GM21515 (cell line): ENCODE results near the gene PANX2.

Experiments used
- ATAC-seq: cut with Tn5 transposase; IDR thresholded peaks from one replicate; pipeline ENCODE4 v1.9.1; 2021; ENCODE audit not compliant: unreplicated experiment

Gene PANX2

DNA sequence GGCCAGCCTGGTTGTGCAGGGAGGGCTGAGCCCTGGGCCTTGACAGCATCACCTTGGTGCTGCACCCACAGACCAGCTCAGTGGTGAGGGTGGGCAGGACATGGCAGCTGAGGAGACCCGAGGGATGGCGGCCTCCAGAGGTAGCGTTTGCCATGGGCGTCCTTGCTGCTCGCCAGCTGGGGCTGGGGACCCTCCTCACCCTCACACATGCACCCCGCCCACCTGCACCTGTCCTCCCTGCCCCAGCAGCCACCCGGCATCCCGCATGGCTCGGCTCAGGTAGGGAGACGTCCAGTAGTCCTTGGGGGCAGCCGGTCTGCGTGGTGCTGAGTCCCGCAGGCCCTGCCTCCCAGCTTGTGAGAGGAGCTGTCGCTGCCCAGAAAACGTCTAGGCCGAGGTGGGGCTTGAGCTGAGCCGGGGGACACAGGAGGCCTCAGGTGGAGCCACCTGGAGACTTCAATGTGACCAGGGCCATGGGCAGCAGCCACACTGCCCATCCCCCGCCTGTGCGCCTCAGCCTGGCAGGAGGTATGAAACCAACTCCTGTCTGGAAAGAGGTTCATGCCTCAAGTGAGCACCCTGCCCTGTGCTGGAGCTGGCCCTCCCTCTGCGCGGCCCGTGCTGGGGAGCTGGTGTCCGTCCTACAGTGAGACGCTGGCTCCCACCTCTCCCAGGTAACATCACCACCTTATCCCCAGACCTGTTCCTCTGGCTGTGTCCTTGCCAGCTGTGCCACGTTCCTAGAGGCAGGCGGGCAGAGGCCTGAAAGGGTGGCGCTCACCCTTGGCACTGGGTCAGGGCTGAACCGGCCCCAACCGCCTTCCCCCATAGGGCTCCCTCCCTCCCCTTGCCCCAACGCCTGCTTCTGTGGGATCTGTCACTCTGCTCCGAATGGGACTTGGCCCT lies 11.9 kb downstream of the PANX2 start:
- ATAC-seq = no peak

DNA sequence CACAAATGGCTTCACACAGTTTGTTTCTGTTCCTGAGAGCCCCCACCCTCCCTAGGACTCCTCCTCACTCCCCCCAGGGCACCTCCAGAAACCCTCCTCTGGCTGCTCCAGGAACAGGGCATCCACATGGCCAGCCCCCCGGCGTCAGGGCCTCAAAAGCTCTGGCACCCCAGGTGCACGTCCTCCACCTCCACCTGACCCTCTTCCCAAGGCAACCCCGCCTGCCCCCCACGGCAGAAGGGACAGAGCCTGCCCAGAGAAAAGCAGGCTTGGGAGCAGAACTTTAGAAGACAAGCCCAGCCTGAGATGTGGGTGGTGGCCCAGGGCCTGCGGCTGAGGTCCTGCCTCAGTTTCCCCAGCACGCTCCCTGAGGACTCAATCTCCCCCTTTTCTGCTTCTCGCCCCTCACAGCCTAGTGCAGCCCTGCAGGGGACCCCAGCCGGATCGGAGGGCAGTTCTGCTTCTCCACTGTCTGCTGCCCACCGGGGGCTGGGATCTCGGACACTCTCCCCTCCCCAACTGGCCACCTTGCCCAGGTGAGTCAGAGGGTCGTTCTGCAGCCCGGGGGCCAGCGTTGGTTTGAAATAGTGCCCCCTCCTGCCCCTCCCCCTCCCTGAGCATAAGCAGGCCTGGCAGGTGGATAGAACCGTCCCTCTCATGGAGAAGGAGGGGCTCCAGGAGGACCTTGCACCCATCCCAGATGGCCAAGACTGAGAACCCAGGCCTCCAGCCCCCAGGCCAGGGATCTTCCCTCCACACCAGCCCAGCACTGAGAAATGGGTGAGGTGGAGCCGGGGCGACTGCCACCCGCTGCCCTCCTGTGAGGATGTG lies 12.8 kb downstream of the PANX2 start:
- no peak for ATAC-seq

DNA sequence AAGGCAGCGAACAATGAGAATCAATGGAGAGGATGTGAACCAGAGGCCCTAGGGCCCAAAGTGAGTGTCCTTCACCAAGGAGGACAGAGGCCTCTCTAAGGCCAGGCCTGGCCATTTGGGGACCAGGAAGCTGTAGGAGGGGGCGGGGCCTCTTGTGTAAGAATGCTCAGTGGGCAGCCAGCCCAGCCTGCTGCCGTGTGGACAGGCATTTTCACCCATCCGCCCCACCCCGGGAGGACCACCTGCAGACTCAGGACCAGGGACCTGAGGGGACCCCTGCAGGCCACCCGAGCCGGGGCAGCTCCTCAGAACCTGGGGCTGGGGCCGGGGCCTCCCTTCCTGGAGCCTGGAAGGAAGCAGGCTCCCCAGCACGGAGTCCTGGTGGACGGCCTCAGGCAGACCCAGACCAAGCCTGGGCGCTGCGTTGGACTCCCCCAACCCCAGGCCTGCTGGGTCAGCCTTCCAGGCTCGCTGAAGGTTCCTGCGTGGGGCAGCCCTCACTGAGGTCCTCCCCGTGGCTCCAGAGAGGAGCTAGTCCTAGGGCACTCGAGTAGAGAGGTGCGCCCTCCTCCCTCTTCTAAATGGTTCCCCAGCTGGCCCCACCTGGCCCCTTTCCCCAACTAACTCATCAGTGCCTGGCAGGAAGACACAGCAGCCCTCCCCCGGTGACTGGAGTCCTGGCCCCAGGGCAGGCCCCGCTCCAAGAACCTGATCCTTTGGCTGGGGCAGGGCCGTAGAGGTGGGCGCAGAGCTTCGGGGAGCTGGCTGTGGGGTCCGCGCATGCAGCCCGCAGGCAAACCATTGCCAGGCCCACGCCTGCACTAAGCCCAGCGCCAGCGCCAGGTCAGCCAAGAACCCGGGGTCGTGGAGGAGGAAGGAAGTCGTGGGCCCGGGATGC lies 13.7 kb downstream of the PANX2 start:
- no peak for ATAC-seq

DNA sequence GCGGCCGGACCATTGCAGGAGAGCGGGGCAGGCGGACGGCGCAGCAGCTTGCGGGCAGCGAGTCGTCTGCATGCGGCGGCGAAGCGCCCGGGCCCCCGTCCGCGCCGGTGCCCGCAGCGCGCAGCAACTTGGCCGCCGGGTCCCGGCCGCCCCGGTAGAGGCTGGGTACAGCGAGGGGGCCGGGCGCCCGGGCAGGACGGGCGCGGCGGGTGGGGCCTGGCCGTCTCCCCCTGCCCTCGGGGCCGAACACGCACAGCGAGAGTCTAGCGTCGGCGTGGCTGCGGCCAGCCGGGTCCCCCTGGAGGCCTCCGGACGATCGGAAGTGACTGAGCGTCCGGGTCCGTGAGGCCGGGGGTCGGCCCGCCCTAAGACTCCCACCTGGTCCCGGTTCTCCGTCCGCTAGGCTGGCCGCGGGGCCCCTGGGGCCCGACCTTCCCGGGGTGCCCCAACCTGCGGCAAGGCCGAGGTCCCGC lies 14.4 kb downstream of the PANX2 start:
- no peak for ATAC-seq

DNA sequence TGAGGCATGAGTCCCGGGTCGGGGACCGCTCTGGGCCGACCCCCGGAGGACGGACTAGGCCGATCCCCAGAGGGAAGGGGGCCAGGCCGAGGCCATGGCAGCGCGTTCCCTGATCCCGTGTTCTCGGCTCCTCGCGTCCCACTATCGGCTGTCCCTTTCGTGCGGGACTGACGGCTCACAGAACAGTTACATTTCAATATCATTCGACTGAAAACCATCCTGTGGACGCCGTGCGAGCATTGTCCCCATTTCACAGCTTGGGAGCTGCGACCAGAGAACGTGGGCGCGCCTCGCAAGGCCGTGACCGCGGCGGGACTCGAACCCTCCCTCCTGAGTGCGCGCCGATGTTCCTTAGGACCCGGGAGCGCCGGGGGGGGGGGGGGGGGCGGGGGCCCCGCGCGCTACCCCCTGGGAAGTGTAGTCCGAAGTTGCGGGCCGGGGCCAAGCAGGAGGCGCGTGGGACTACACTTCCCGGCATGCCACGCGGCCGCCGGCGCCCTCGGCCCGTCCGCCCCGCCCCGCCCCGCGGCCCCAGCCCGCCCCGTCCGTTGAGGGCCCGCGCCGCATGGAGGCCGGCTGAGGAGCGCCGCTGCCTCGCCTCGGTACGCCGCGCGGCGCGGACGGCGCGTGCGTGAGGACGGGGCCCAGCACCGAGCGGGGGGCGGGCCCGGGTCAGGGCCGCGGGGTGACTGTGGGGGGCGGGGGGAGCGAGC lies 15.0 kb downstream of the PANX2 start, which contains the start of gene TRABD:
Gene TRABD (plus strand): TSS at position 539 of the 713 bp plus-strand sequence. CDS start 7,148 bp downstream, outside the sequence.
- ATAC-seq = no peak

DNA sequence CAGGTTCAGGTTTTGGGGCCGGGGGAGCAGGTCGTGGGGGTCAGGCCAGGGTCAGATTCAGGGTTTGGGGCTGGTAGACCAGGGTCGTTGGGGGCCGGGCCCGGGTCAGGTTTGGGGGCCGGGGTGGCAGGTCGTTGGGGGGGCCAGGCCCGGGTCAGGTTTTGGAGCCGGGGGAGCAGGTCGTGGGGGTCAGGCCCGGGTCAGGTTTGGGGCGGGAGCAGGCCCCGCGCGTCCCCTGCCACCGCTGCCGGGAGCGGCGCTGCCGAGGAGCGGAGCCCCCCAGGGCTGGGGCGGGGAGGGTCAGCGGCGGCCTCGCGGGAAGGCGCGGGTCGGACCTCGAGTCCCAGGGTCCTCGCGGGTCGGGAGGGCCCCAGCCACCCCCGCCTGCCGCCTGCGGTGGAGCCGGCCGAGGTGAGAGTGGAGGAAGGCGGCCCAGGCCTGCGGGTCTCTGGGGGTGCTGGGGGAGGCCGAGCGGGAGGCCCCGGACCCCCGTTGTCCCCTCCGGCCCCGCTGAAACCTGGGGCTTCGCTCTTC lies 15.7 kb downstream of the PANX2 start:
- no peak for ATAC-seq

DNA sequence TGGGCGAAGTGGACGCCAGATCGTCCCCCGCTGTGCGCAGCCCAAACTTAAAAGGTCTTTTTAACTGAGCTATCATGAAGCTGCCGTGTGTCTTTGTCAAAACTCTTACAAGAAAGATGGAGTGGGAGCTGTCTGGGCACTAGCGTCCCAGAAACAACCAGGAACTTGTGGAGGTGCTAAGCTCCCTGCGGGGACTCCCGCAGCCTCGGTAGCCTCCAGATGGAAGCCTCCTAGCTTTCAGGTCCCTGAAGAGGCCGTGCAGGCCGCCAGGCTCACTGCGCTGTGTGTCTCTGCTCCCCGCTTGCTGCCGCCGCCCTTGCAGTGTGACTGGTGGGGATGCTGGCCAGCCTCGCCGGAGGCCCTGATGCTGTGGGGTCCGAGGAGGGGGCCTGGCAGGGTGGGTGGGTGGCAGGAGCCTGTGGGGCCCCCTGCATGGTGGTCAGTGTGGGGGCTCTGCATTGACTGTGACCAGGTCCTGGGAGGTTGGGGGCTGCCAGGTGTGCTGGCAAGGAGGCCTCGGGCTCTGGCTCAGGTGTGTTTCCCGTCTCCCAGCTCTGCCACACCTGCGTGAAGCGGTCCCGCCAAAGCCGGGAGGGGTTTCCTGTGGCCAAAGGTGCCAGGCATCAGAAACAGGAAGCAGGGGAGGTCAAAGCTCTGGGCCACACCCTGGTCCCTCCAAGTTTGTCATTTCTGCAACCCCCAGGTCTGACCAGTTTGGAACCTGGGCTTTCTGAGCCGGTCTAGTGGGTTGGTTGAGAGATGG lies 16.4 kb downstream of the PANX2 start:
- no peak for ATAC-seq

DNA sequence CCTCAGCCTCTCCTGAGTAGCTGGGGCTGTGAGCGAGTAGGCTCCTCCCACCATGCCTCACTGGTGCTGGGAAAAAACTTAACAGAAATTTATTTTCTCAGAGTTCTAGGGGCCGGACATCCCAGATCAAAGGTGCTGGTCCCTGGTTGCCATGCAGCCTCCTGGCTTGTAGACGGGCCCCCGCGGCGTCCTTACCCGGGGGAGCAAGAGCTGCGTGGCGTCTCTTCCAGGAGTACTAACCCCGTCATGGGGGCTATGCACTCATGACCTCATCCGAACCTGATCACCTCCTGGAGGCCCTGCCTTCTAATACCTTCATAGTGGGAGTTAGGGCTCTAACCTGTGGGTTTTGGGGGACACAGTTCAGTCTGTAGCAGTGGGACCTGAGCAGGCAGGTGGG lies 17.8 kb downstream of the PANX2 start:
- no peak for ATAC-seq

DNA sequence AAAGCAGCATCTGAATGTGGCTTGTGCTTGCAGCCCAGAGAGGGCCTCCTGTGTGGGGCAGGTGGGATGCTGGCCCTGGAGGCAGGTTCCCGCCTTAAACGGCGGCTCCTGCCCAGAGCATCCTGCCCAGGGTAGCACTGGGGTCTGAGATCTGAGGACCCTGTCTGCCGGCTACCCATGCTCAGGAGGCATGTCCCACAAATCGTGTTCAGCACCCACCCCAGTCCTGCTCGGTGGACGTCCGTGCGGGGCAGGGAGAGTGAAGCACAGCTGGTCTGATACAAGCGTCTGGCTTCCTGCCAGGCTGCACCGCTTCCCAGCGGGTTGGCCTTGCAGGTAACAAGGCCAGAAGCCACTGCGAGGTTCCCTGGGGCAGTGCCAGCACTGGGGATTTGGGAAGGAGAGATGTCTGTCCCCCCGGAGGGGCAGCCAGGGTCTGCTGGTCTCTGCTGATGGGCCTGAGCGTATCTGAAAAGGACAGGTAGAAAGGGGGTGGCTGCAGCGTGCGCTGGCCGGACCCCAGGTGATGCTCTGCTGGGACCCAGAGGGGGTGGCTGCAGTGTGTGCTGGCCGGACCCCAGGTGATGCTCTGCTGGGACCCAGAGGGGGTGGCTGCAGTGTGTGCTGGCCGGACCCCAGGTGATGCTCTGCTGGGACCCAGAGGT lies 18.8 kb downstream of the PANX2 start:
- no peak for ATAC-seq

DNA sequence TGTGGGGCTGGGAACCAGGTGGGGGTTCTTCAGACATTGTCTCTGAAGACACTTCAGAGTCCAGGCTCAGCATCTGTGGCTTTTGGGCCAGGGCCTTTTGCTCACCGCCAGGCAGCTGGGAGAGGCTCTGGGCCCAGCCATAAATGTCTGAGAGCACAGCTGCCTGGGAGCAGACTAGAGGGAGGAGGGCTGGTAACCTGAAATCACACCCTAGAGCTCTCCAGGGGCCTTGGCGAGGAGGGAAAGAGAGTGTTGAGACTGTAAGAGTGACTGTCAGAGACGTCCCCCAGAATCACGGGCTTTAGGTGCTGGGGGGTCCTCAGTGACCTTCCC lies 19.3 kb downstream of the PANX2 start:
- ATAC-seq = no peak

DNA sequence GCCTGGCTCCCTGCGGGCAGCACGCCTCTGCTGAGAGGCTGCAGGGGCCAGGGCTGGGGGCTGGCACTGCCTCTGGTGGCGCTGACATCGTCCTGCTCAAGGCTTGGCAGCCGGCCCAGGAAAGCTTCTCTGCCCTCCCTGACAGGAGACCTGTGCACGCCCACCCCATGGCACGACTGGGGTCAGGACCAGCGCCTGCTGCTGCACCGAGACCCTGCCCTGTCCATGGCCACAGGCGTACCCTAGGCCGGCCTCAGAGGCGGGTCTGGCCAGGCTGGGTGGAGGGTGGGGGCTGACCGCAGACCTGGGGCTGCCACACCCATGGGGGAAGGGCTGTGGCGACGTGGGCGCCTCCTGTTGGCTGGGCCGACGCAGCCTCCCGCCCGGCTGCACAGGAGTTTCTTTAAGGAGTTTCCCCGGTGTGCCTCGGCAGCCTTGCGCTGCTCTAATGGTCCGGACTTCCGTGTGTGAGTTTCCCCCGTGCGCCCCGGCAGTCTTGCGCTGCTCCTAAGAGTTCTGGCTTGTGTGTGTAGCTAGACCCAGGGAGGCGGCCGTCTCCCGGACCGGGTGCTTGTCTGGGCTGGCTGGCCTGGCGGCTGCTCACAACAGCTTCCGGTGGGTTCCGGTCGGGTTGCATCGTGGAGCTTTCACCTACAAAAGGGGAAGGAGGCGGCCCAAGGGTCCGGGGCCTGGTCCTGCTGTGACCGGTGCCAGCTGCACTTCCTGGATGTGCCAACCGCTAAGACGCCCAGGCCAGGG lies 19.8 kb downstream of the PANX2 start:
- peak; percentile 33 for ATAC-seq

DNA sequence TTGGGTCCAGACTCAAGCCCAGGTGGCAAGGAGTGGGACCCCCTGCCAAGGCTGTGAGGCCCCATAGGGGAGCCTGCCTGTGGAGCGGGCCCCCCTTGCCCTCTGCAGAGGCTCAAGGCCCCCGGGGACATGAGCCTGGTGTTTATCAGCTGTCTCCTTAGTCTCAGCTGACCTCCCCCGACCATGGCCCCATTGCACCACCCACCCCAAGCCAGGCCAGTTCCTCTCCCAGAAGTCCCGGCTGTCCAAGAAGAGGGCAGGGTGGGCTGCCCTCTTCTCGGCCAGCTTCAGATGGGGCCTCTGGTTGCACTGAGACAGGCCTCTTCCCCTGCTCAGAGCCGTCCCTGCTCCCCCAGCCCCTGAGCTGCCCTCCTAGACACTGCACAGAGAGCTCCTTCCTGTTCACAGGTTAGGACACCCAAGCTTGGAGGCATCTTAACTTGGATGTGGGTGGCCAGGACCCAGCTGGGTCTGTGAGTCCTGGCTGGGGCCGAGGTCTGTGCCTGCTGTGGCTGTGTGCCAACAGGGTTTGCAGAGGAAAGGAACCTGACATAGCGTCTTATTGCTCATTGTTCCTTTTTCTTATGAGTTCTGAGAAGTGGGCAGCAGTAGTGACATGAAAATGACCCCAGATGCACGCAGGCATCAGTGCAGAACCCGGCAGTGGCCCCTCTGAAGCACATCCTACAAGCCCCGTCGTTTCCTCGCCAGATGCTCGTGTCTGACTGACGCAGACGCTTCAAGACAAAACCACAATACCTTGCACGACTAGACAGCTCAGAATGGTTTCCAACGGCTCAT lies 20.6 kb downstream of the PANX2 start:
- no peak for ATAC-seq

DNA sequence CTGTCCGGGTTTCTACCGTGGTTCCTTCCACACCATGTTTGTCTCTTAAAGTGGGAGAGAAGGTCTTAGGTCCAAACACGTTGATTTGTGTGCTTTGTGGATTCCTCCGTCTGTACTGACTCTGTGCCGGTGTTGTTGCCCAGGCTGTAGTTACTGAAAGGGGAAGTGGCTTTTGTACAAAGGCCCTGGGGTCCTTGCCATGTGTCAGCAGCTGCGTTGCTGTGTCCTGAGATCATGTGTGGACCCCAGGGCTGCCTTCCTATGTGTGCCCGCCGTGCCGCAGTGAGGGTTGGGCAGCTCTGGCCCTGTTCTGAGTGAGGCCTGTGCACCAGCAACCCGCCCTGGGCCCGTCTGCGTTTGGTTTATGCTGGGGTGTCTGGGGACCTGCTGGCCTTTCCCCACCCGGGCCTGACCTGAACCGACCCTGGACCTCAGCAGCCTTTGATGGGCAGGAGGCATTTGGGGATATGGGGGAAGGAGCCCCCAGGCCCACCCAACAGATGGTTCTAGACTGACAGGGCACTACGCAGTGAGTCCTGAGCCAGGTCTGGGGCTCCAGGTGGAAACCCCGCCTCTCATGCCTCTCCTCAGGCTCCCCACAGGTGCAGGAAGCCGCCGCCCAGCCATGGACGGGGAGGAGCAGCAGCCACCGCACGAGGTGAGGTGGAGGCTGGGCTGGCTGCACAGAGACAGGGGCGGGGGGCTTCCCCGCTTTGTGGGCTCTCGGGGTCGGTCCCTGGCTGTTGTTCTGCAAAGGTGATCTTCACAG lies 22.1 kb downstream of the PANX2 start:
- ATAC-seq = no peak

DNA sequence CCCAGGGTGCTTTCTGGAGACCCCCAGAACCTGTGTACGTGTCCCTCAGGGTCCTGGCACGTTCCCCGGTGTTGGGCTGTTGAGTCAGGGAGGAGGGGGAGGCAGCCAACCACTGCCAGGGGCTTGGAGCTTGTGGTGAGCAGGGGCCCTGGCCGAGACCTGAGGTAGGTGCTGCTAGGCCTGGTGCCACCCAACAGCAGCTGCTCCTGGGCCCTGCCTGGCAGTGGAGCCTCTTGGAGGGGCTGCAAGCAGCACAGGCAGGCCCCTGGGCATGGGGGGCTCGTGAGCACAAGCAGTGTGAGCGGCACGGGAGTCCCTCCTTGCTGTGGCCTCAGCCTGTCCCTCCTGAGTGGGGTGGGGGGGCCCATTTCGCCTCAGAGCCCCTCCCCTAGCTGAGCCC lies 23.1 kb downstream of the PANX2 start:
- no peak for ATAC-seq

DNA sequence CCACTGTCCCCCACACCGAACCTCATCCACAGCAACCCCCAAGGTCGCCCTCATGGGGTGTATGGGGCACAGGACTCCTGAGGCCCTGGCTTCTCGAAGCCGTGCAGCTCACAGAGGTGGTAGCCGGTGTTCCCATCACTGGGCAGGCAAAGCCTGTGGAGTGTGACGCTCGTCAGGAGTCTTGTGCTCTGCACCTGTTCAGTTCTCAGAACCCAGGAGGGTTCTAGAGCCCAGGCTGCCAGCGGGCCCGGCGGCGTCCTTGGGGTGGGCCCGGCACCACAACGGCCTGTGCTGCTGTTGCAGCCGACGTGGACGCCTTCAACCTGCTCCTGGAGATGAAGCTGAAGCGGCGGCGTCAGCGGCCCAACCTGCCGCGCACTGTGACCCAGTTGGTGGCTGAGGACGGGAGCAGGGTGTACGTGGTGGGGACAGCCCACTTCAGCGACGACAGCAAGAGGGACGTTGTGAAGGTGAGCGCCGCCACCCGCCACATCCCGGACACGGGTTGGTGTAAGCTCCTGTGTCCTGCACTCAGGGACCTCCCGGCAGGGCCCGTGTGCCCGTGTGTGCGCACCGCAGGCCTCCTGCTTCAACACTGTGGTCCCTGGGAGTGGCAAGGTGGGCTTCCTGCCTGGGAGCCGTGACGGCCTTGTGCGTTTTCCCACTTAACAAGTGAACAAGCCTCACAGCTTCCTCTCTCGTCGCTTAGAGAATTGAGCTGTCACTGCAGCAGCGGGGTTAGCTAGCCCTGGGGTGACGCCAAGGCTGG lies 23.7 kb downstream of the PANX2 start:
- no peak for ATAC-seq

DNA sequence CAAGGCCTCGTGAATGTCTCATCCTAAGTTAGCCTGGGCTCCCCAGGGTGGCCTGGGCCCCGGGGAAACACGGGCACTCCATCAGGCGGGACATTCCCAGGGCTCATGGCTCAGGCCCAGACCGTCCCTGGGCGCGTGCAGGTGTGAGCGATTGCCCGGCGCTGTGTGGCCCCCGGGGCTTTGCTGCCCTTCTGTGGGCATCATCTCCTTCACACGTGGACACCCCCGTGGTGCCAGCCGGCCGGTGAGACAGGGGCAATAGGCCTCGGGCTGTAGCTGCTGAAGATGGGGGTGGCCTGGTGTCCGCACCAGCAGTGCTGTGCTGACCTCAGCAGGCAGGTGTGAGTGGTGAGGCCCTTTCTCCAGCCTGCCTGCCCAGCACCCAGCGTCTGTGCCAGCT lies 25.7 kb downstream of the PANX2 start:
- no peak for ATAC-seq
